Adrenal gland (tissue), 5 donors: ENCODE results near the gene ATXN7L2.

ENCODE experiments used
- CTCF ChIP-seq, 6 experiments: fragments of 450-650 bp in 4 of 6; fragments of 200-600 bp in 2 of 6; sonication (generic) in 1 of 6; IDR thresholded peaks; 1 replicate in 5 of 6; 2 replicates in 1 of 6; pipeline versions ENCODE4 v1.5.1 to v1.8.0; 2016 to 2021; ENCODE audit warnings: antibody characterized with exemption in 6 of 6, mild to moderate bottlenecking in 2 of 6, moderate library complexity in 1 of 6
- POLR2A ChIP-seq, 2 donors: fragments of 450-650 bp; IDR thresholded peaks; one replicate each; pipeline ENCODE4 v1.6.1; 2017; ENCODE audit warnings: antibody characterized with exemption in 2 of 2, mild to moderate bottlenecking in 2 of 2, moderate library complexity in 1 of 2
- donor health status: DM: no; HTN: no; CAD: no.

- TF ChIP-seq POLR2A (IDR thresholded peaks at IDR 0.05) (no peak), CTCF (IDR thresholded peaks at IDR 0.05) (no peak)
Measured at GRCh38 chr1:109477821-109478220, 5.9 kb upstream of the ATXN7L2 start.
